WI38 (cell line): ENCODE results near the gene PCCA.
"Not testable (repeated sequence)": the region's sequence is repeated elsewhere in the genome, so short reads cannot be mapped to it uniquely, and the experiment has no call there.

ENCODE experiments used
- H3K4me3 ChIP-seq: 2 replicates; pipeline ENCODE4 v1.5.1; 2011; ENCODE audit warnings: low read depth, mild to moderate bottlenecking, control low read depth, low read length
- CTCF ChIP-seq: IDR thresholded peaks from 2 replicates; pipeline ENCODE4 v1.5.1; 2012; ENCODE audit warnings: low read depth, mild to moderate bottlenecking, control low read depth, low read length

Gene PCCA

GRCh38 chr13:100211016-100211710 is 122.3 kb downstream of the PCCA start:
- no peak overlapping the region for H3K4me3 ChIP-seq

GRCh38 chr13:100212904-100213553 is 124.1 kb downstream of the PCCA start:
- no peak for TF ChIP-seq CTCF
- H3K4me3 ChIP-seq, result no peak overlapping the region

More at GRCh38 chr13:100211016-100211710, 122.3 kb downstream of the PCCA start:
- TF ChIP-seq CTCF, result no peak

- no peak for TF ChIP-seq CTCF
- H3K4me3 ChIP-seq, result no peak overlapping the region
Observed at GRCh38 chr13:100213576-100213975, 124.7 kb downstream of the PCCA start.

GRCh38 chr13:100214886-100215285 is 126.0 kb downstream of the PCCA start:
- H3K4me3 ChIP-seq, result no peak overlapping the region
- TF ChIP-seq CTCF, result no peak

GRCh38 chr13:100221166-100221565 is 132.3 kb downstream of the PCCA start:
- no peak overlapping the region for H3K4me3 ChIP-seq
- no peak for TF ChIP-seq CTCF

- not testable (repeated sequence) for H3K4me3 ChIP-seq
Observed at GRCh38 chr13:100223966-100224530, 135.2 kb downstream of the PCCA start.

- no peak for TF ChIP-seq CTCF
- H3K4me3 ChIP-seq, result no peak overlapping the region
Observed at GRCh38 chr13:100229603-100230002, 140.7 kb downstream of the PCCA start.
